Measurements from ENCODE around the gene FRMD4A. TPM values are rescaled to one million over a fixed set of nuclear protein-coding genes. Genes with fewer than 3 reads are reported as not detected.

FRMD4A gene
- total and polyA plus RNA-seq, 12 donors: 9.1 to 29.6 (median 14.6) TPM

- Histone ChIP-seq H3K36me3 (replicated peaks in 1 of 2) (no peaks in the 10 kb centered on the region), H3K9me3 (replicated peaks in 1 of 3) (no peaks in the 10 kb centered on the region), H3K4me1 (replicated peaks in 1 of 2) (no peaks in the 10 kb centered on the region), H3K27me3 (peaks cover 4% of the 10 kb centered on the region), H3K4me3 (no peak overlapping the region), H3K27ac (no peak overlapping the region)
- no peak for DNase-seq
- no peak for TF ChIP-seq POLR2A (IDR thresholded peaks at IDR 0.05)
- TF ChIP-seq, protein P1, sequence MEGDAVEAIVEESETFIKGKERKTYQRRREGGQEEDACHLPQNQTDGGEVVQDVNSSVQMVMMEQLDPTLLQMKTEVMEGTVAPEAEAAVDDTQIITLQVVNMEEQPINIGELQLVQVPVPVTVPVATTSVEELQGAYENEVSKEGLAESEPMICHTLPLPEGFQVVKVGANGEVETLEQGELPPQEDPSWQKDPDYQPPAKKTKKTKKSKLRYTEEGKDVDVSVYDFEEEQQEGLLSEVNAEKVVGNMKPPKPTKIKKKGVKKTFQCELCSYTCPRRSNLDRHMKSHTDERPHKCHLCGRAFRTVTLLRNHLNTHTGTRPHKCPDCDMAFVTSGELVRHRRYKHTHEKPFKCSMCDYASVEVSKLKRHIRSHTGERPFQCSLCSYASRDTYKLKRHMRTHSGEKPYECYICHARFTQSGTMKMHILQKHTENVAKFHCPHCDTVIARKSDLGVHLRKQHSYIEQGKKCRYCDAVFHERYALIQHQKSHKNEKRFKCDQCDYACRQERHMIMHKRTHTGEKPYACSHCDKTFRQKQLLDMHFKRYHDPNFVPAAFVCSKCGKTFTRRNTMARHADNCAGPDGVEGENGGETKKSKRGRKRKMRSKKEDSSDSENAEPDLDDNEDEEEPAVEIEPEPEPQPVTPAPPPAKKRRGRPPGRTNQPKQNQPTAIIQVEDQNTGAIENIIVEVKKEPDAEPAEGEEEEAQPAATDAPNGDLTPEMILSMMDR (IDR thresholded peaks at IDR 0.05): no peak
- intact Hi-C loops (cut with DNase I): no loop called here
- WGBS, 4 donors: 80 to 100% (median 92%) methylated on average over 1 of the region's 1 CpG
These were observed 159.4 kb downstream of the FRMD4A start for GRCh38 chr10:14171336-14171735.

DNA sequence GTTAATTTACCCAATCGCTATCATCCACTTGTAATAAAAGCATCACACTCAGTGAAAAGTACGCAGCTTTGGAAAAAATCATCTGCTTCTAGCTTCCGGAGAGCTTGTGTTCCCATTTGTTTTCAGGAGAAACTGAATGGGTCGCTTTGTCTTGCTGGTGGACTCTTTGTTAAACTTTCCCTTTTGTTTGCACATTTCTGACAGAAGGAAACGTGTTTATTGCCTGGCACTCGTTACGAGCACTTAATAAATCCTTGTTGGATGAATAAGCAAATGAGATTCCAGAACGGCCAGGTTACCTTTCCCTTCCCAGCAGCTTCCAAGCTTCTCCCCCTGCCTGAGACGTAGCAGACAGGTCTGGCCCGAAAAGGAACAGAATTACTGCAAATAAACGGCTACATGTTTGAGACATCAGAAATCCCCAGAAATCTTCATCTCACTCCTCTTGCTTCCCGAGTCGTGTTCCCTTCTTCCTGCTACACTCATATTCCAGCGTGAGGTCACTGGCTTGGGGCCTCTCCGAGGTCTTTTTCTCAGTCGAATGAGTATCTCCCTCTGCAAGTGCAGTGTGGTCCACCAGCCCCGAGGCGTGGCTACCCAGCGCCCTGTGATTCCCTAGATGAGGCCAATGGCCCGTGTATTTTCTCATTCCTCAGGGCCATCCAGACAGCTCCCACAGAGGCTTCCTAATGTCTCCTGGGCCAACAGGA is 167.2 kb downstream of the FRMD4A start:
- Histone ChIP-seq H3K27ac (no peak overlapping the region), H3K9me3 (replicated peaks in 1 of 3) (no peaks in the 10 kb centered on the region), H3K27me3 (no peaks in the 10 kb centered on the region), H3K36me3 (replicated peaks in 1 of 2) (no peaks in the 10 kb centered on the region), H3K4me3 (no peak overlapping the region), H3K4me1 (replicated peaks in 1 of 2) (no peaks in the 10 kb centered on the region)
- 61 to 65% (median 63%) methylated on average over 20 of the region's 20 CpGs for WGBS, 4 donors
- intact Hi-C loops (cut with DNase I): no loop called here
- DNase-seq: no peak
- no peak for TF ChIP-seq POLR2A (IDR thresholded peaks at IDR 0.05)
- TF ChIP-seq, protein P1 (IDR thresholded peaks at IDR 0.05): no peak

GRCh38 chr10:14162629-14163344 is 167.9 kb downstream of the FRMD4A start:
- 49 to 80% (median 67%) methylated on average over 5 of the region's 5 CpGs for WGBS, 4 donors
- no peaks in the 10 kb centered on the region for H3K27me3 ChIP-seq
- H3K27ac ChIP-seq: no peak overlapping the region
- H3K36me3 ChIP-seq (replicated peaks in 1 of 2): no peaks in the 10 kb centered on the region
- no peak for TF ChIP-seq POLR2A (IDR thresholded peaks at IDR 0.05)
- TF ChIP-seq, protein P1 (IDR thresholded peaks at IDR 0.05): no peak
- no peak overlapping the region for H3K4me3 ChIP-seq
- H3K9me3 ChIP-seq (replicated peaks in 1 of 3): no peaks in the 10 kb centered on the region
- DNase-seq: no peak
- intact Hi-C loops (cut with DNase I): no loop called here
- H3K4me1 ChIP-seq (replicated peaks in 1 of 2): no peaks in the 10 kb centered on the region

DNA sequence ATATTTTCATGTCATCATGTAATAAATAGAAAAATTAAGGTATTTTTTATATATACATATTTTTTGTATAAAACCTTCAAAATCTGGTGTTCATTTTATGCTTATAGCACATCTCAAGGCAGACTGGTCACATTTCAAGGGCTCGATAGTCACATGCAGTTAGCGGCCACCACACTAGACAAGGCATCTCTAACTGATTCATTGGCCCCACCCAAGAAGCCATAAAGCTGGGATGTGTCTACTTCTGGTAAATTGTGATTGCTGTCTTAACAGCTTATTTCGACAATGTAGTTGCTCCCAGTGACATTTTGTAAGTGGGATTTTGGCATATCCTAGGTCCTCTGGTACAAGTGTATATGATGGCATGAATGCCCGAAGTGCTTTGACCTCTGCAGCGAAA is 168.7 kb downstream of the FRMD4A start:
- WGBS, 4 donors: 86 to 87% (median 87%) methylated on average over 5 of the region's 5 CpGs
- no peak overlapping the region for H3K4me3 ChIP-seq
- TF ChIP-seq, protein P1 (IDR thresholded peaks at IDR 0.05): no peak
- no peak for TF ChIP-seq POLR2A (IDR thresholded peaks at IDR 0.05)
- intact Hi-C loops (cut with DNase I): no loop called here
- no peak overlapping the region for H3K27ac ChIP-seq
- no peaks in the 10 kb centered on the region for H3K9me3 ChIP-seq (replicated peaks in 1 of 3)
- H3K4me1 ChIP-seq (replicated peaks in 1 of 2): no peaks in the 10 kb centered on the region
- no peaks in the 10 kb centered on the region for H3K27me3 ChIP-seq
- no peak for DNase-seq
- no peaks in the 10 kb centered on the region for H3K36me3 ChIP-seq (replicated peaks in 1 of 2)
